Natural killer cell (primary cell): ENCODE measurements around the gene IL17REL. TPM values are rescaled to one million over a fixed set of nuclear protein-coding genes. Genes with fewer than 3 reads are reported as not detected.

Source experiments
- ATAC-seq, 3 donors: fragments of 150-1000 bp in 2 of 3; fragments of 200-7000 bp in 1 of 3; cut with Tn5 transposase; 1 replicate in 1 of 3; 2 replicates in 2 of 3; pipeline ENCODE4 v1.10.0; 2021; ENCODE audit warnings: mild to moderate bottlenecking in 2 of 3, moderate library complexity in 2 of 3
- DNase-seq, 2 donors: peaks; one replicate each; pipeline versions ENCODE4 v3.0.0 to v3.0.0-alpha.2; 2013 to 2021; ENCODE audit warnings: mixed read lengths in 1 of 2
- H3K27ac ChIP-seq: one replicate; pipeline ENCODE4 v1.5.1; 2013; ENCODE audit warnings: mild to moderate bottlenecking, low read length
- H3K27me3 ChIP-seq: one replicate; pipeline ENCODE4 v1.6.1; 2013; ENCODE audit warnings: low read length; ENCODE audit not compliant: control insufficient read depth, insufficient read depth
- H3K36me3 ChIP-seq: one replicate; pipeline ENCODE4 v1.6.1; 2013; ENCODE audit warnings: low read length; ENCODE audit not compliant: control insufficient read depth, insufficient read depth
- H3K4me1 ChIP-seq: one replicate; pipeline ENCODE4 v1.6.1; 2013; ENCODE audit warnings: low read length; ENCODE audit not compliant: control insufficient read depth, insufficient read depth
- H3K4me3 ChIP-seq: one replicate; pipeline ENCODE4 v1.5.1; 2013; ENCODE audit warnings: low read length
- H3K9me3 ChIP-seq: one replicate; pipeline ENCODE4 v1.6.1; 2013; ENCODE audit warnings: low read length; ENCODE audit not compliant: control insufficient read depth, insufficient read depth
- H3K27ac Mint-ChIP-seq, 2 donors: one replicate each; pipeline ENCODE4 v1.8.0; 2022; ENCODE audit warnings: mild to moderate bottlenecking in 2 of 2, mixed read lengths in 2 of 2, moderate library complexity in 1 of 2
- H3K27me3 Mint-ChIP-seq, 2 donors: one replicate each; pipeline ENCODE4 v1.8.0; 2022; ENCODE audit warnings: low read depth in 2 of 2, mixed read lengths in 2 of 2
- H3K36me3 Mint-ChIP-seq: one replicate; pipeline ENCODE4 v1.8.0; 2022; ENCODE audit warnings: mixed read lengths
- H3K4me1 Mint-ChIP-seq, 2 donors: one replicate each; pipeline ENCODE4 v1.8.0; 2022; ENCODE audit warnings: mixed read lengths in 2 of 2
- H3K4me3 Mint-ChIP-seq: one replicate; pipeline ENCODE4 v1.8.0; 2022; ENCODE audit warnings: mild to moderate bottlenecking, moderate library complexity, mixed read lengths
- H3K9me3 Mint-ChIP-seq, 2 donors: one replicate each; pipeline ENCODE4 v1.8.0; 2022; ENCODE audit warnings: mixed read lengths in 2 of 2
- WGBS: methylation state at CpG from one replicate; pipeline ENCODE4 v1.1.7; 2013; ENCODE audit warnings: missing lambda C conversion rate; ENCODE audit not compliant: insufficient coverage; 5-methylcytosine and 5-hydroxymethylcytosine counted together
- intact Hi-C: fragments of 100-400 bp; cut with micrococcal nuclease; formaldehyde crosslinking; loops from one replicate; pipeline ENCODE4 v1.14.2; 2022
- total RNA-seq, 4 donors: library from RNA; stranded (reverse); fragments of 120-200 nt in 1 of 4; gene quantifications; one replicate each; pipeline versions ENCODE4 v1.2.3 to v1.2.4, GENCODE V29; 2013 to 2022
- TF ChIP-seq, protein P1 (sequence below): fragments of 200-600 bp; IDR thresholded peaks from one replicate; pipeline ENCODE4 v1.8.0; 2022; ENCODE audit warnings: antibody characterized with exemption

Gene IL17REL
- total RNA-seq, 3 donors from 2014 or later (not counting 1 experiment from before 2014, with no cell fraction given): not detected

DNA sequence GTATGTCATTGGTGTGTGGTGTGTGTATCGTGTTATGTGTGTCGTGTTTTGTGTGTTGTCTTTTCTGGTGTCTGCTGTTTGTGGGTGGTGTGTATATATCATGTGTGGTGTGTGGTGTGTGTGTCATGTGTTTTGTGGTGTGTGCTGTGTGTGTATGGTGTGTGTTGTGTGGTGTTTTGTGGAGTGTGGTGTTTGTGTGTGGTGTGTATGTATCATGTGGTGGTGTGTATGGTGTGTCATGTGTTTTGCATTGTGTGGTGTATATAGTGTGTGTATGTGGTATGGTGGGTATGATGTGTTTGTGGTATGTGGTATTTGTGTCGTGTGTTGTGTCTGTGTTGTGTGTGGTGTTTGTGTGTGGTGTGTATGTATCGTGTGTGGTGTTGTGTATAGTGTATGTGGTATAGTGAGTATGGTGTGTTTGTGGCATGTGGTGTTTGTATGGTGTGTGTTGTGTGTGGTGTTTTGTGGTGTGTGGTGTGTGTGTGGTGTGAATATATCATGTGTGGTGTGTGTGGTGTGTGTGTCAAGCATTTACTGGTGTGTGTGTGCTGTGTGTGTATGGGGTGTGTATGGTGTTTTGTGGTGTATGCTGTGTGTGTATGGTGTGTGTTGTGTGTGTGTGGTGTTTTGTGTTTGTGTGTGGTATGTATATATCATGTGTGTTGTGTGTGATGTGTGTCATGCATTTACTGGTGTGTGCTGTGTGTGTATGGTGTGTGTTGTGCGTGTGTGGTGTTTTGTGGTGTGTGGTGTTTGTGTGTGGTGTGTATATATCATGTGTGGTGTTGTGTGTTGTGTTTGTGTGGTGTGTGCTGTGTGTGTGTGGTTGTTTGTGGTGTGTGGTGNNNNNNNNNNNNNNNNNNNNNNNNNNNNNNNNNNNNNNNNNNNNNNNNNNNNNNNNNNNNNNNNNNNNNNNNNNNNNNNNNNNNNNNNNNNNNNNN is 39.3 kb downstream of the IL17REL start:
- Mint-ChIP-seq H3K4me1 (peaks cover 4 to 22% of the 10 kb centered on the region in 2 donors), H3K36me3 (no peaks in the 10 kb centered on the region), H3K4me3 (no peak overlapping the region), H3K27ac (no peak overlapping the region), H3K9me3 (no peaks in the 10 kb centered on the region), H3K27me3 (peaks cover 0 to 3% of the 10 kb centered on the region in 2 donors)
- peaks cover 30% of the 10 kb centered on the region for H3K4me1 ChIP-seq
- no peaks in the 10 kb centered on the region for H3K36me3 ChIP-seq
- intact Hi-C loops: loop anchor here (5.0 kb wide), 1 partner anchor 41 kb away; no protein-coding TSS in a partner anchor
- no peak overlapping the region for H3K27ac ChIP-seq
- H3K27me3 ChIP-seq: no peaks in the 10 kb centered on the region
- DNase-seq (peak in 1 of 2 donors; percentile 43), ATAC-seq (no peak)
- TF ChIP-seq, protein P1, sequence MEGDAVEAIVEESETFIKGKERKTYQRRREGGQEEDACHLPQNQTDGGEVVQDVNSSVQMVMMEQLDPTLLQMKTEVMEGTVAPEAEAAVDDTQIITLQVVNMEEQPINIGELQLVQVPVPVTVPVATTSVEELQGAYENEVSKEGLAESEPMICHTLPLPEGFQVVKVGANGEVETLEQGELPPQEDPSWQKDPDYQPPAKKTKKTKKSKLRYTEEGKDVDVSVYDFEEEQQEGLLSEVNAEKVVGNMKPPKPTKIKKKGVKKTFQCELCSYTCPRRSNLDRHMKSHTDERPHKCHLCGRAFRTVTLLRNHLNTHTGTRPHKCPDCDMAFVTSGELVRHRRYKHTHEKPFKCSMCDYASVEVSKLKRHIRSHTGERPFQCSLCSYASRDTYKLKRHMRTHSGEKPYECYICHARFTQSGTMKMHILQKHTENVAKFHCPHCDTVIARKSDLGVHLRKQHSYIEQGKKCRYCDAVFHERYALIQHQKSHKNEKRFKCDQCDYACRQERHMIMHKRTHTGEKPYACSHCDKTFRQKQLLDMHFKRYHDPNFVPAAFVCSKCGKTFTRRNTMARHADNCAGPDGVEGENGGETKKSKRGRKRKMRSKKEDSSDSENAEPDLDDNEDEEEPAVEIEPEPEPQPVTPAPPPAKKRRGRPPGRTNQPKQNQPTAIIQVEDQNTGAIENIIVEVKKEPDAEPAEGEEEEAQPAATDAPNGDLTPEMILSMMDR: no peak
- 81% methylated on average over 5 of the region's 5 CpGs for WGBS
- no peaks in the 10 kb centered on the region for H3K9me3 ChIP-seq
- H3K4me3 ChIP-seq: no peak overlapping the region

DNA sequence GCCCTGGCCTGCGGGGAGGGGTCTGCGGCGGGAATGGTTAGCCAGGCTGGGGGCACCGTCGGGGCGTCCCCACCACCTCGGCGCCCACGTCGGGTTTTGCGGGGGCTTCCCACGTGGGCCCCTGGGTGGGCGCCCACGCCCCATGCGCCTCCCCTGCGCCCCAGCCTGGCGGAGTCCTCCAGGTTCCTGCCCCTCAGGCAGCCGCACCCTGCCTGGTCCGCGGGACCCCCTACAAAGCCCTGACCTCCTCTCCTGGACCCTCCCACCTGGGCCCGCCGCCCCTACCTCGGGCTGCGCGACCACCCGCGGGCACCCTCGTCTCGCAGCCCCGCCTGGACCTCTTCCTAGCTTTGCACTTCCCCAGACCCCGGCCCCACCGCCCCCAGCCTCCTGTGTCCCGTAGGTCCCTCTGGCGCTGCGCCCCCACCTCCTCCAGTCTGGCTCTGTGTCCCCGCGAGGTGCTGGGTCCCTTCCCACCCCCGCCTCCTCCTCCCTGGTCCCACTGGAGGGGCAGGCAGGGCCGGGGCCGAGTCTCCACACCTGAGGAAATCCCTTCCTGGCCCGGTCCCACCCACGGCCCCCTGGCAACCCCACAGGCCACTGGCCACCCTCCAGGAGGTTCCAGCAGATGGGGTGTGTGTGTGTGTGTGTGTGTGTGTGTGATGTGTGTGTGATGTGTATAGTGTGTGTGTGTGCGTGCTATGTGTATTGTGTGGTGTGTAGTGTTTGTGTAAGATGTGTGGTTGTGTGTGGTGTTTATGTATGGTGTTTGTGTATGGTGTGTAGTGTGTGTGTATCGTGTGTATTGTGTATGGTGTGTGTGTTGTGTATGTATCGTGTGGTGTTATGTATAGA is 40.2 kb downstream of the IL17REL start:
- no peak overlapping the region for H3K27ac ChIP-seq
- WGBS: 48% methylated on average over 42 of the region's 45 CpGs
- intact Hi-C loops: loop anchor here (5.0 kb wide), 1 partner anchor 40 kb away; no protein-coding TSS in a partner anchor

DNA sequence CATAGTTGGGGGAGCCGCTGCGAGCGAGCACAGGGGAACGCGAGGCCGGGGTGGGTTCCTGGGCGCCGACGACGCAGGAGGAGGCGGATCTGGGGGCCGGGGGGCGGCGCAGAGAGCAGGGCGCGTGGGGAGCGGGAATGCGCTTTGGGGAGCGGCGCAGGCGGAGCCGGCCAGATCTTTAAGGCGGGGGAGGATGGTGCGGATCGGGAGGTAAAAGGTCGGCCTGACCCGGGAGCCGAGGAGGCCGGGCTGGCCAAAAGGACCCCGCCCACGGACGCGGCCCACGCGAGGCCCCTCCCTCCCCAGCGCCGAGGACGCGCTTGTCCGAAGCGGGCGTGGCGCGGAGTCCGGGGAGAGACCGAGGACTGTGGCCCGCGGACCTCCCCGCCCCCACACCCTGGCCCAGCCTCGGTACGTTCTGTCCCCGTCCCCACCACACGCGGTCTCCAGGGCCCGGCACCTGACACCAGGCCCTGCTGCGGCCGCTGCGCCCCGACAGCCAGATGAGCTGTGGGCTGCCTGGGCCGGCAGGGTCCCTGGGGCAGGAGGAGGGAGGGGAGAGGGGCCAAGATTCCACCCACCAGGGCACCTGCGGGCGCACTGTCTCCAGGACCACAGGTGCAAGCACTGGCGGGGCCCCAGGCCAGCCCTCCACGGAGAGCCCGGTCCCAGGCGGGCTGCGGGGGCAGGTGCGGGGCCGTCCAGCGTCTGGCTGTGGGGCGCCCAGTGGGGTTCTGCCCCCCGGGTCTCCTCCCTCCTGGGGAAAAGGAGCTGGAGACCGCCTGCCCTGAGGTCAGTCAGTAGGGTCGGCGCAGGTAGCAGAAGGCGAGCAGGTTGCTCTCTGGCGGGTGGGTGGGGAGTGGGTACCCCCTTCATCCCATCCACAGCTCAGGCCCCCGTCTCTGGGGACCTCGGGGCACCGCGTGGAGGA is 41.1 kb downstream of the IL17REL start:
- WGBS: 3% methylated on average over 77 of the region's 81 CpGs
- Histone ChIP-seq H3K4me1 (peaks cover 45% of the 10 kb centered on the region), H3K27me3 (no peaks in the 10 kb centered on the region), H3K36me3 (no peaks in the 10 kb centered on the region), H3K4me3 (peak overlapping the region; percentile 52), H3K9me3 (no peaks in the 10 kb centered on the region), H3K27ac (peak overlapping the region; percentile 74)
- peak; percentile 49 to 71 (median 56) for ATAC-seq
- Mint-ChIP-seq H3K9me3 (no peaks in the 10 kb centered on the region), H3K27me3 (peaks cover 0 to 3% of the 10 kb centered on the region in 2 donors), H3K36me3 (no peaks in the 10 kb centered on the region), H3K4me3 (peak overlapping the region; percentile 76), H3K27ac (peak overlapping the region; percentile 76 to 95), H3K4me1 (peaks cover 9 to 28% of the 10 kb centered on the region in 2 donors)
- intact Hi-C loops: loop anchor here (5.0 kb wide), 1 partner anchor 39 kb away; no protein-coding TSS in a partner anchor
- DNase-seq: peak in 1 of 2 donors; percentile 50
- TF ChIP-seq, protein P1: no peak

More for the DNA sequence above, 40.2 kb downstream of the IL17REL start:
- Histone ChIP-seq H3K36me3 (no peaks in the 10 kb centered on the region), H3K4me1 (peaks cover 37% of the 10 kb centered on the region), H3K27me3 (no peaks in the 10 kb centered on the region), H3K4me3 (no peak overlapping the region), H3K9me3 (no peaks in the 10 kb centered on the region)
- peaks cover 0 to 3% of the 10 kb centered on the region in 2 donors for H3K27me3 Mint-ChIP-seq
- TF ChIP-seq, protein P1: no peak
- H3K36me3 Mint-ChIP-seq: no peaks in the 10 kb centered on the region
- H3K4me1 Mint-ChIP-seq: peaks cover 5 to 24% of the 10 kb centered on the region in 2 donors
- H3K9me3 Mint-ChIP-seq: no peaks in the 10 kb centered on the region
- H3K27ac Mint-ChIP-seq: no peak overlapping the region
- no peak for ATAC-seq
- no peak overlapping the region for H3K4me3 Mint-ChIP-seq
- DNase-seq: peak; percentile 17 to 24
